ENCODE data around the gene MRPL16.
"Not testable (repeated sequence)": the region's sequence is repeated elsewhere in the genome, so short reads cannot be mapped to it uniquely, and the experiment has no call there.

The MRPL16 gene

DNA sequence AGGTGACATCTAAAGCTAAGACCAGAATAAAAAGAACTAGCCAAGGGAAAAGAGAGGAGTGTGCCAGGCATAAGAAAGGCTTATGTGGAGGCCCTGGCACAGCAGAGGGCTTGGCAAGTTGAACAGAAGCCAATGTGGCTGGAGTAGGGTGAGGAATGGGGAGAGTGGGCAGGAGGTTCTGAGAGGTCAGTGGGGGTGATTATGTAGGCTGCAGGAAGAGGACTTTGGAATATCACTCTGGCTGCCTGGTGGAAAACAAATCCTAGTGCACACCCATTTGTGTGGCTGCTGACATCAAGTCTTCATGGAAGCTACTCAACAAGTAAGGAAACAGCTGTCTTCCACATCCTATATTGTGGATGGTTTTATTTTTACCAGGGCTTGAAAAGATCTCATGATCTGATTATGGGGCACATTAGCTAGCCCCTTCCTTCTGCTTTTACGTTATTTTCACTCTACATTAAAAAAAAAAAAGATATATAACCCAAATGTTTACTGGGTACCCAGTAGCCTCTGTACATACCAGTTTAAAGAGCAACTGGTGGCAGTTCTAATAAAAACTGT is 3.4 kb downstream of the MRPL16 start:
- no peak for DNase-seq

- DNase-seq = no peak
These were observed 6.5 kb downstream of the MRPL16 start for GRCh38 chr11:59804061-59804460.

DNA sequence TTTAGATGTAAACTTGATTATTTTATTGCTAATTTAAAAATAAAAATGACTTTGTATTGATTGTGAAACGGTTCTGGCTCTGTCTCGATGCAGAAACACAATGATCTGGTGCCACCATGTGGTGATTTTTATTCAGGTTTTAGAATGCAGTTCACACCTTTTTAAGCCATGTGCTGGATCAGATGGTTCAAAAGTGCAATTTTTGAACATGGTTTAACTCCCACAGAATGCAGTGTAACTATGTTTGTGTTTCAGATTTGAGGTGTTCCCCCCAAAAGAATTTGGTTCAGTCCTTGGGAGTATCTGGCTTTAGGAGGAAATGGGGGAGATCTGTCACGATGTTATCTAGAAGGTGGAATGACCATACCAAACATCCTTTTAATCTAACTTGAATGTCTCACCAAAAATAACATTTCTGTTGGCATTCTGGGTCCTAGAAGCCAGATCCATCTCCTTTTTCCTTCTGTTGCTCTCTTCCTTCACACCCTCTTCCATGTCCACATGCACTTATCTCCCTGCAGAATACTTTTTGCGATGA is 7.9 kb downstream of the MRPL16 start:
- peak; percentile 86 for DNase-seq

DNA sequence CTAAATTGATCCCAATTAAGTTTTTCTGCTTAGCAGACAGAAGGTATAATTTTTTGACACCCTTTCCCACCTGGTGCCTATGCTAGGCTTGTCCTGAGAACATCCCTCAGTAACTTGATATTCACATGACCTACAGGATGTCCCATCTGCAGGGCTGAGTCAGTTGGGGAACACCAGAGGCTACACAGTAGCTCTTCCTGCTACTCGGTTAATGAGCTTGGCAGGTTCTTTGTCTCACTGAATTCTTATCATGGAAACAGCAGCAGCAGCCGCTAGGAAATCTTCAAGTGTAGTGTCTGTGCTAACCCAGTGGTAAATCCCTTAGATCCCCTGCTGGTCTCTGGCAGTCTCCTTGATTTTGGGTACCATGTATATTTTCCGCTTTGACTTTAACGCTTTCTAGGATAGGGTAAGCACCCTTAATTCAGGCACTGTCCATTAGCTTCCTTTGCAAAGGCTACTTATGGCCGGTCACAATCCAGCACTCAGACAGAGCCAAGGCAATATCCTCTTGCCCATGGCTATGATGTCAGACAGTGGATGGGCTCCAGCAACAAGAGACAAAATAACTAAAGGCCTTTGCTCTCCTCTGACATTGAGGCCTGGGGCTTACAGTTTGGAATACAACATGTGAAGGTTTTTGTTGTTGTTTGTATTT is 8.5 kb downstream of the MRPL16 start:
- DNase-seq = no peak

GRCh38 chr11:59801160-59801706 is 9.3 kb downstream of the MRPL16 start:
- no peak for DNase-seq

- no peak for DNase-seq
These were observed 10.1 kb downstream of the MRPL16 start for GRCh38 chr11:59800390-59801025.

- no peak for DNase-seq
These were observed 16.2 kb downstream of the MRPL16 start for GRCh38 chr11:59794417-59794816.

GRCh38 chr11:59792507-59792906 is 18.1 kb downstream of the MRPL16 start:
- no peak for DNase-seq

DNA sequence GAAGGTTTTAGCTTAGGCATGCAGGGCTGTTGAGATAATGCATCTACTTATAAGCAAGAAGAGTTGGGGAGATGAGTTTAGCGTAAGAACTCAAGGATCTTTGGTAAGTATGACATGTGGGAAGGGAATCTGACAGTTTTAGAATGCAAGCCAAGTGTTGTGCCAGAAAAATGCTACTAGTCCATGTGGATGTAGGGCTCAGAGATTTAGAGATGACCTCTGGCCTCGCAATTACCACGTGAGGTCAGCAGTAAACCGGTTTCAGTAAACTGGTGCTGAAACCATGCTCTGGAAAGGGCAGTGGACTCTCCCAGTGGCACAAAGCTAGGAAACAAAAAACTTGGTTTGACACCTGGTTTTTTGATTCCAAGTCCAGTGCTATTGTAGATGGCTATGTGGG is 18.9 kb downstream of the MRPL16 start:
- no peak for DNase-seq

DNA sequence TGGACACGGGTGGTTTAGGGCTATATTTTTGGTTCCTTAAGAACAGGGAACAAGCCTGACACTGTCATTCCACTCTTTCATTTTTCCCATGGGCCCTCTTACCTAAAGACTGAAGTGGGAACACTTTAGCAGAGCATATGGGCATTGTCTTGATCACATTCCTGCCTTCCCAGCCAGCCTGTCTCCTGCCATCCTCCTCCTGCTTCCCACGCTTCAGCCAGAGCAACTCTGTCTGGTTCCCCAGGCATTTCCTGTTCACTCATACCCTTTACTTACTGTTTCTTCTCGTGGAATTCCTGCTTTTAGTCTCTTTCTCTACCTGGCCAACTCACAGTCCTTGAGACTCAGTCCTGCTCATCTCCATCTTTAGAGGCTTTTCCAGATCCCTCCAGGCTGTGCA is 22.8 kb downstream of the MRPL16 start:
- no peak for DNase-seq

- no peak for DNase-seq
These were observed 23.4 kb downstream of the MRPL16 start for GRCh38 chr11:59787255-59787588.

DNA sequence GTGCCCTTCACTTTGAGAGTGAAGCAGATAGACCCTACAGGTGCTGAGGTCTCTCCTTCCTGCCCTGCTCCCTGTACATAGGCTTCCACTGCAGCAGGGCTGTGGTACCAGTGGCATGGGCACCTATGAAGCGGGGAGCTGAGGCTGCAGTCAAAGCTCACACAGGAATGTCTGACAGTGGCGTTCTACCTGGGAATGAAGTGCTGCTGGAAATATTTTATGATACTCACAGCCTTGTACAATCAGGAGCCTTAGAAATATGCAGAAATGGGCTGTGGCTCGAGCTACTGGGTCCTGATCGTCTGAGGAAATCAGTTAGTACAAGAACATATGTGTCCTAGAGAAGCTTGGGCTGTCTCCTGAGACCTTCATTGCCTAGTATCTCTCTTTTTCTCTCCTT is 24.8 kb downstream of the MRPL16 start:
- DNase-seq = no peak

DNA sequence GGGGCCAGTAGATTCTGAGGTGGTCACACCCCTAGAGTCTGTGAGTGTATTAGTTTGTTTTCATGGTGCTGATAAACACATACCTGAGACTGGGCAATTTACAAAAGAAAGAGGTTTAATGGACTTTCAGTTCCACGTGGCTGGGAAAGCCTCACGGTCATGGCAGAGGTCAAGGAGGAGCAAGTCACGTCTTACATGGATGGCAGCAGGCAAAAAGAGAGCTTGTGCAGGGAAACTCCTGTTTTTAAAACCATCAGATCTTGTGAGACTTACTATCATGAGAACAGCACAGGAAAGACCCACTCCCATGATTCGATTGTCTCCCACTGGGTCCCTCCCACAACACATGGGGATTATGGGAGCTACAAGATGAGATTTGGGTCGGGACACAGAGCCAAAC is 26.1 kb downstream of the MRPL16 start:
- DNase-seq = not testable (repeated sequence)

- DNase-seq = no peak
These were observed 26.9 kb downstream of the MRPL16 start for GRCh38 chr11:59783632-59784090.

- no peak for DNase-seq
These were observed 28.5 kb downstream of the MRPL16 start for GRCh38 chr11:59782080-59782479.

- no peak for DNase-seq
These were observed 31.1 kb downstream of the MRPL16 start for GRCh38 chr11:59779487-59779886.

DNA sequence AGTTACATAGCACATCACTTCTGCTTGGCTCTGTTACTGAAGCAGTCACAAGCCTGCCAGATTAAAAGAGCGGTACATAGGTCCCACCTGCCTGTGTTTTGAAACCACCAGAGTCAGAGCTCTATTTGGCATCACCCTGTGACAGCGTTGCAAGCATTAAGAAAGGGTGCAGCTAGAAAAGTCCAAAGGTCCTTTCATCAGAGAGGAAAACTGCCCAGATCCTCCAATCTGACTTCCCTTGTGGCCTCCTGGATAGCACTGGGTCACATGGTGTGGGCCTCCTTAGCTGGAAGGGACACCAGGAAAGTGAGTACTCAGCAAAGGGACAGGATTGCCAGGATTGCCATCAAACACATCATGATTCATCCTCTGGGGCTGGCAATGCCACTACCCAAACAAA is 32.5 kb downstream of the MRPL16 start:
- no peak for DNase-seq

DNA sequence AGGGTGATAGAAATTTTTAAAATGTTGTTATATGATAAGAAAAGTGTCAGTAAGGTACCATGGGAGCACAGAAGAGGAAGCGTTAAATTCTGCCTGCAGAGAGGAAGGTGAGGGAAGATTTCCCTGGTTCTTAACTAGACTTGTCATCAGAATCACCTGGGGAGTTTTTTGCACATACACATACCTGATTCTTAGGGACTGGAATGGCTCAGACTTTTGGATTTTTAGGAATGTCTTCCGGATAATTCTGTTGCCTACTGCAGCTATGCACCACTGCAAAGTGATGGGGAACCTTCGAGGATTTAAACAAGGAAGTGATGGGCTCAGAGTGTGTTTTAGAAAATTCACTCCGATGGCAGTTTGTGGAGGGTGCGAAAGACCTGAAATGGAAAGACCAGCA is 33.5 kb downstream of the MRPL16 start:
- DNase-seq = no peak

- DNase-seq = no peak
These were observed 34.1 kb downstream of the MRPL16 start for GRCh38 chr11:59776210-59777066.

DNA sequence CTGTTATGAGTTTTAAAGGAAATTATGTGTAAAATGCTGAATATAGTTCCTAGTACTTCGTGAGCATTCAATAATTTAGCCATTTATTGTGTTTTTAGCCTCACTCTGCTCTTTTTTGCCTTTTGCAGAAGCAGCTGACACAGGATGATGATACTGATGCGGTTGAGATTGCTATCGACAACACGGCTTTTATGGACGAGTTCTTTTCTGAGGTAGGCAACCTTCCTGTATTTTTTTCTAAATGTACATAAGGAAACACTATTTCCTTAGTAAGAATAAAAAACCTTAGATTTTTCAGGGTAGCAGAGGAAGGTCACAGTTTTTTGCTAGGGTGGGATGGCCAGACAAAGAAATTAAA is 37.5 kb downstream of the MRPL16 start:
- DNase-seq = no peak

DNA sequence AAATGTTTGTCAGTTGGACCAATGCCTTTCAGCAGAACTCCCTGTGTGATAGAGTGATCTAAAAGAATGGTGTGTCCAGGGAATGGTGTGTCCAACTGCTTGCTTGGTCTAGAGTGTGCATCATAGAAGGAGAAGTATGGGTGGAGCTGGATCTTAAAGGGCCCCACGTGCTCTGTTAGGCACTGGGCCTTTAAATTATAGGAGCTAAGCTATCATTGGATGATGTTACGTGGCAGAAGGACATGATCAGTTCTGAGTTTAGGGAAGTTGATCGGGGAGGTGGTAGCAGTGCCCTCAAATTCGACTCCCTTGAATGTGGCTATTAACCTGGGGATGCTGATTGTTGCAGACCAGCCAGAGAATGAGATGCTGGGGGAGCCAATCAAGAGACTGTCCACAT is 39.0 kb downstream of the MRPL16 start:
- no peak for DNase-seq

- no peak for DNase-seq
These were observed 39.7 kb downstream of the MRPL16 start for GRCh38 chr11:59770869-59771268.

DNA sequence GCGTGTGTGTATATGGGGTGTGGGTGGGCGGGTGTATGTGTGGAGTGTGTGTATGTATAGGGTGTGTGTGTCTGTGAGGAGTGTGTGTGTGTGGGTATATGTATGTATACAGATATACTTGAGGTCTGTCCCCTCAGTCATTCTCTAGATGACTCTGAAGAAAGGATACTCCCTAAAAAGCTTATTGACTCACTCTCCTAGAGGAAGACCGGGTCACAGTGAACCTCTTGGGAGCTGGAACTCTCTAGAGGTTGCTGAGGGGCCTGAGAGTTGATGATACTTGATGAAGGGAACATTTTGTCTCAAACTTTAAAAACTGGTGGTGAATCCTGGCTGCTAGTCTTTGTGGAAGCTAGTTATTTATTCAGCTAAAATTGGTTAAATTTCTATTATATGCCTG is 40.3 kb downstream of the MRPL16 start:
- DNase-seq = no peak
